ENCODE measurements around the gene STRN3. TPM values are rescaled to one million over a fixed set of nuclear protein-coding genes. Genes with fewer than 3 reads are reported as not detected.

Gene STRN3
- total RNA-seq, 2 experiments from 2014 or later, result 25.2 to 37.0 TPM

DNA sequence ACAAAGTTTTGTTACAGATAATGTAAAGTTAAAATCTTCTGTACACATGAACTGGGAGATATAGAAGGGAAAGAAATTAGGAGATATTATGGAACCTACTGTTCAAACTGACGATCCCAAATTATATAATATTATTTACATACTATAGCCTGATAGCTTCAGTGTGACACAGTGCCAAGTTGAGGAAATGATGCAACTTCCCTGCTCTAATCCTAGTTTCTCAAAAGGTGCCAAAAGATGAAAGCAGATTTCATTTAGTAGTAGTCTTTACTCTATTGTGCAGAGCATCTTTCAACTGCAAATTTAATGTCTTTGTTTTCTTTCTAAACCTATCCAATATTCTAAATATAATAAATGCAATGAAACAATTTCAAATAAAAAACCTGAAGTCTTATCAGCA is 104.9 kb downstream of the STRN3 start:
- peaks cover 5% of the 10 kb centered on the region; the same call in 1 of the 2 replicates for H3K79me2 ChIP-seq (ENCODE audit: insufficient read depth, low read depth, low read length)
- intact Hi-C loops (cut with micrococcal nuclease; ENCODE audit: unreplicated experiment), result no loop called here
- no TSS peak for BruUV-seq (replicated peaks)
- DNase-seq (ENCODE audit: low spot score), result peak; percentile 61
- H3K4me3 ChIP-seq (ENCODE audit: low read depth, low read length, poor library complexity, severe bottlenecking), result peak overlapping the region; percentile 33
- no peaks in the 10 kb centered on the region for H3K9me3 ChIP-seq (ENCODE audit: low read length)
- ChIA-PET CTCF (ENCODE audit: unreplicated experiment) (interaction anchor here (0.6 kb wide), 1 partner anchor 23 kb away, joined by 6 read pairs; no protein-coding TSS in a partner anchor), POLR2A (interaction anchor here (2.1 to 3.6 kb wide), 2 partner anchors 12 to 20 kb away, joined by 5 to 25 read pairs; no protein-coding TSS in a partner anchor)
- H2AFZ ChIP-seq (ENCODE audit: low read length), result no peak overlapping the region; the same call in 1 of the 2 replicates
- TF ChIP-seq CTCF (conservative IDR thresholded peaks at IDR 0.05; ENCODE audit: low read length), result no peak
- no peak for TF ChIP-seq EZH2phosphoT487 (IDR thresholded peaks at IDR 0.05; ENCODE audit: borderline replicate concordance, low read depth, low read length)
- peaks cover 43% of the 10 kb centered on the region for H3K36me3 ChIP-seq (ENCODE audit: insufficient read depth, low read length)
- peak overlapping the region; percentile 50 for H3K4me2 ChIP-seq (ENCODE audit: low read length)
- peak overlapping the region; percentile 20 for H3K27ac ChIP-seq (ENCODE audit: low read depth, low read length, poor library complexity, severe bottlenecking)
- no peaks in the 10 kb centered on the region for H4K20me1 ChIP-seq (ENCODE audit: insufficient read depth, low read length)
- no peaks in the 10 kb centered on the region for H3K9me2 ChIP-seq (ENCODE audit: insufficient read depth, low read length)
- H3K4me1 ChIP-seq (ENCODE audit: insufficient read depth, low read length, poor library complexity, severe bottlenecking), result peaks cover 21% of the 10 kb centered on the region

DNA sequence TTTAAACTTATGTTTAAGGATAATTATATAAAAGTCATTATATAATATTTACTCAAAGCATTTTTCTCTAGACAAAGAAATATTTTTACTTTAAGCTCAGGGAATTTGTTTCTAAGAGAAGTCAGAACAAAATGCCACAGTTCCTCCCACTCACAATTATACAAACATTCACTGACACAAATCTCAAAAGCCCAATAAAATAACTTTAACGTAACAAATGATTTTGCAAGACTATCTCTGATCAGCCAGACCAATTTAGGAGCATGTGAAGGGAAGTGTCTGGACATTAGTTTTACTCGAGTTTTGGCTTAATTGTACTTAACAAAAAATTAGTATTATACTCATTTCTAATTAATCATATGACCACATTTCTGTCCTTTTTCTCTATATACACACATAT is 110.6 kb downstream of the STRN3 start:
- POLR2A ChIA-PET, result interaction anchor here (0.8 to 1.7 kb wide), 8 partner anchors 8 to 542 kb away, joined by 3 to 6 read pairs (median 4); partner anchors contain the start of gene DTD2
- H2AFZ ChIP-seq (ENCODE audit: low read length), result no peak overlapping the region
- no peak overlapping the region for H3K27ac ChIP-seq (ENCODE audit: low read depth, low read length, poor library complexity, severe bottlenecking)
- no TSS peak for BruUV-seq (replicated peaks)
- no peaks in the 10 kb centered on the region for H3K9me3 ChIP-seq (ENCODE audit: low read length)
- peaks cover 6% of the 10 kb centered on the region for H3K4me1 ChIP-seq (ENCODE audit: insufficient read depth, low read length, poor library complexity, severe bottlenecking)
- peaks cover 32% of the 10 kb centered on the region for H3K36me3 ChIP-seq (ENCODE audit: insufficient read depth, low read length)
- DNase-seq (ENCODE audit: low spot score), result no peak
- CTCF ChIA-PET (ENCODE audit: unreplicated experiment), result no interaction called here
- no peaks in the 10 kb centered on the region for H3K9me2 ChIP-seq (ENCODE audit: insufficient read depth, low read length)
- no peak overlapping the region for H3K4me2 ChIP-seq (ENCODE audit: low read length)
- intact Hi-C loops (cut with micrococcal nuclease; ENCODE audit: unreplicated experiment), result no loop called here
- H3K4me3 ChIP-seq (ENCODE audit: low read depth, low read length, poor library complexity, severe bottlenecking), result no peak overlapping the region
- no peak for TF ChIP-seq EZH2phosphoT487 (IDR thresholded peaks at IDR 0.05; ENCODE audit: borderline replicate concordance, low read depth, low read length)
- no peaks in the 10 kb centered on the region for H4K20me1 ChIP-seq (ENCODE audit: insufficient read depth, low read length)
- H3K79me2 ChIP-seq (ENCODE audit: insufficient read depth, low read depth, low read length), result no peaks in the 10 kb centered on the region

GRCh38 chr14:30914812-30915211 is 111.4 kb downstream of the STRN3 start:
- BruUV-seq (replicated peaks), result no TSS peak
- no peaks in the 10 kb centered on the region for H3K9me3 ChIP-seq (ENCODE audit: low read length)
- CTCF ChIA-PET (ENCODE audit: unreplicated experiment), result no interaction called here
- no peak for DNase-seq (ENCODE audit: low spot score)
- no peak overlapping the region for H3K27ac ChIP-seq (ENCODE audit: low read depth, low read length, poor library complexity, severe bottlenecking)
- no peak overlapping the region for H2AFZ ChIP-seq (ENCODE audit: low read length)
- TF ChIP-seq CTCF (conservative IDR thresholded peaks at IDR 0.05; ENCODE audit: low read length) (no peak), EZH2phosphoT487 (IDR thresholded peaks at IDR 0.05; ENCODE audit: borderline replicate concordance, low read depth, low read length) (no peak)
- H3K4me2 ChIP-seq (ENCODE audit: low read length), result no peak overlapping the region
- no peaks in the 10 kb centered on the region for H4K20me1 ChIP-seq (ENCODE audit: insufficient read depth, low read length)
- no peaks in the 10 kb centered on the region for H3K4me1 ChIP-seq (ENCODE audit: insufficient read depth, low read length, poor library complexity, severe bottlenecking)
- no peaks in the 10 kb centered on the region for H3K9me2 ChIP-seq (ENCODE audit: insufficient read depth, low read length)
- POLR2A ChIA-PET, result interaction anchor here (0.6 to 1.7 kb wide), 7 partner anchors 8 to 492 kb away, joined by 3 to 6 read pairs (median 4); no protein-coding TSS in a partner anchor
- intact Hi-C loops (cut with micrococcal nuclease; ENCODE audit: unreplicated experiment), result no loop called here
- no peak overlapping the region for H3K4me3 ChIP-seq (ENCODE audit: low read depth, low read length, poor library complexity, severe bottlenecking)
- peaks cover 35% of the 10 kb centered on the region for H3K36me3 ChIP-seq (ENCODE audit: insufficient read depth, low read length)
- H3K79me2 ChIP-seq (ENCODE audit: insufficient read depth, low read depth, low read length), result no peaks in the 10 kb centered on the region

Measured in OCI-LY7 (cell line).